Astrocyte (in vitro differentiated cells and primary cell): ENCODE data around the gene GSAP. TPM values are rescaled to one million over a fixed set of nuclear protein-coding genes. Genes with fewer than 3 reads are reported as not detected.

Experiments
- DNase-seq: peaks from one replicate; pipeline ENCODE4 v3.0.0-alpha.2; 2010; ENCODE audit warnings: low read depth
- FAIRE-seq: peaks from 2 replicates; lab custom pipeline; 2011; peaks lifted over from hg19 to GRCh38; lab: Jason Lieb, UNC
- H2AFZ ChIP-seq: 2 replicates; pipeline ENCODE4 v1.6.0; 2012; ENCODE audit warnings: low read depth, low read length, inconsistent platforms
- H3K27ac ChIP-seq: 2 replicates; pipeline ENCODE4 v1.5.1; 2011; ENCODE audit warnings: low read depth, low read length, inconsistent platforms
- H3K27me3 ChIP-seq: 2 replicates; pipeline ENCODE4 v1.6.0; 2011; ENCODE audit warnings: low read length, inconsistent platforms; ENCODE audit not compliant: insufficient read depth
- H3K36me3 ChIP-seq: 2 replicates; pipeline ENCODE4 v1.5.1; 2011; ENCODE audit warnings: low read length, inconsistent platforms; ENCODE audit not compliant: insufficient read depth
- H3K4me1 ChIP-seq: 2 replicates; pipeline ENCODE4 v1.5.1; 2011; ENCODE audit warnings: low read length, inconsistent platforms; ENCODE audit not compliant: insufficient read depth
- H3K4me2 ChIP-seq: 2 replicates; pipeline ENCODE4 v1.6.0; 2012; ENCODE audit warnings: low read length, inconsistent platforms
- H3K4me3 ChIP-seq: 2 replicates; pipeline ENCODE4 v1.5.1; 2011; ENCODE audit warnings: low read depth, mild to moderate bottlenecking, low read length, inconsistent platforms; ENCODE audit not compliant: insufficient read depth
- H3K79me2 ChIP-seq: 2 replicates; pipeline ENCODE4 v1.6.0; 2012; ENCODE audit warnings: mild to moderate bottlenecking, low read length, inconsistent platforms; ENCODE audit not compliant: insufficient read depth
- H3K9ac ChIP-seq: 2 replicates; pipeline ENCODE4 v1.6.0; 2012; ENCODE audit warnings: mild to moderate bottlenecking, low read length, inconsistent platforms
- H3K9me3 ChIP-seq: 2 replicates; pipeline ENCODE4 v1.5.1; 2012; ENCODE audit warnings: low read depth, mild to moderate bottlenecking, low read length, inconsistent platforms; ENCODE audit not compliant: insufficient read depth
- H4K20me1 ChIP-seq: 2 replicates; pipeline ENCODE4 v1.6.0; 2012; ENCODE audit warnings: low read length, inconsistent platforms; ENCODE audit not compliant: insufficient read depth
- H3K27ac Mint-ChIP-seq: one replicate; pipeline ENCODE4 v1.8.0; 2021; ENCODE audit warnings: mild to moderate bottlenecking, mixed read lengths; ENCODE audit not compliant: unreplicated experiment
- H3K27me3 Mint-ChIP-seq: one replicate; pipeline ENCODE4 v1.8.0; 2021; ENCODE audit warnings: low read depth, mixed read lengths; ENCODE audit not compliant: unreplicated experiment
- H3K36me3 Mint-ChIP-seq: one replicate; pipeline ENCODE4 v1.8.0; 2021; ENCODE audit warnings: low read depth, mixed read lengths; ENCODE audit not compliant: unreplicated experiment
- H3K4me1 Mint-ChIP-seq: one replicate; pipeline ENCODE4 v1.8.0; 2021; ENCODE audit warnings: low read depth, mixed read lengths; ENCODE audit not compliant: unreplicated experiment
- H3K4me3 Mint-ChIP-seq: one replicate; pipeline ENCODE4 v1.8.0; 2021; ENCODE audit warnings: mild to moderate bottlenecking, moderate library complexity, mixed read lengths; ENCODE audit not compliant: unreplicated experiment
- H3K9me3 Mint-ChIP-seq: one replicate; pipeline ENCODE4 v1.8.0; 2021; ENCODE audit warnings: mild to moderate bottlenecking, mixed read lengths; ENCODE audit not compliant: unreplicated experiment
- EZH2 ChIP-seq: IDR thresholded peaks from 2 replicates; pipeline ENCODE4 v1.6.1; 2012; ENCODE audit warnings: mild to moderate bottlenecking, low read length, inconsistent platforms; ENCODE audit not compliant: insufficient read depth
- total RNA-seq: library from RNA; stranded (reverse); gene quantifications from 2 replicates; pipeline ENCODE4 v1.2.1, GENCODE V29; 2021
- TF ChIP-seq, protein P1 (sequence below): IDR thresholded peaks from 2 replicates; pipeline ENCODE4 v1.5.1; 2011; ENCODE audit warnings: low read depth, mild to moderate bottlenecking, inconsistent platforms, low read length, moderate library complexity; ENCODE audit not compliant: insufficient read depth

Gene GSAP
- total RNA-seq, 1 donor from 2014 or later: 4.1 TPM

DNA sequence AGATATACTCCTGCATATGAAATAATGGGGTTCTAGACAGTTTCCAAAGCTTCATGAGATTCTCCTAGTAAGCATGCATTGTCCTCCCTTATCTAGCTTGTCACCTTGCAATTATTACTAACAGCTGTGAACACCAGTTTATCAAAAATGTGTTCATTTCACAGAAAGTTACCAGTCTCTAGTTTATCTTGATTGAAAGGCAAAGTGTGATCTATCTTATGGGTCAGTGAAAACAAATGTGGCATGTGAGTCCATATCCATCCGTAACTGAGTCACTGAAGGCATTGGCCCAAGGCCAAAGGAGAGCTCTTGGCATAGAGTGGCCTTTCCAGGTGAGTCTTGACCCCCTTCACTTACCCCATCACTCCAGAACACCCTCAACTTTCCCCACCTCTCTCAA, 53.2 kb downstream of the GSAP start:
- TF ChIP-seq, protein P1, sequence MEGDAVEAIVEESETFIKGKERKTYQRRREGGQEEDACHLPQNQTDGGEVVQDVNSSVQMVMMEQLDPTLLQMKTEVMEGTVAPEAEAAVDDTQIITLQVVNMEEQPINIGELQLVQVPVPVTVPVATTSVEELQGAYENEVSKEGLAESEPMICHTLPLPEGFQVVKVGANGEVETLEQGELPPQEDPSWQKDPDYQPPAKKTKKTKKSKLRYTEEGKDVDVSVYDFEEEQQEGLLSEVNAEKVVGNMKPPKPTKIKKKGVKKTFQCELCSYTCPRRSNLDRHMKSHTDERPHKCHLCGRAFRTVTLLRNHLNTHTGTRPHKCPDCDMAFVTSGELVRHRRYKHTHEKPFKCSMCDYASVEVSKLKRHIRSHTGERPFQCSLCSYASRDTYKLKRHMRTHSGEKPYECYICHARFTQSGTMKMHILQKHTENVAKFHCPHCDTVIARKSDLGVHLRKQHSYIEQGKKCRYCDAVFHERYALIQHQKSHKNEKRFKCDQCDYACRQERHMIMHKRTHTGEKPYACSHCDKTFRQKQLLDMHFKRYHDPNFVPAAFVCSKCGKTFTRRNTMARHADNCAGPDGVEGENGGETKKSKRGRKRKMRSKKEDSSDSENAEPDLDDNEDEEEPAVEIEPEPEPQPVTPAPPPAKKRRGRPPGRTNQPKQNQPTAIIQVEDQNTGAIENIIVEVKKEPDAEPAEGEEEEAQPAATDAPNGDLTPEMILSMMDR: no peak
- no peak for TF ChIP-seq EZH2
- H3K9me3 Mint-ChIP-seq: peaks cover 11% of the 10 kb centered on the region
- DNase-seq: no peak
- FAIRE-seq: no peak
- Histone ChIP-seq H4K20me1 (no peaks in the 10 kb centered on the region), H3K79me2 (no peaks in the 10 kb centered on the region), H3K36me3 (no peaks in the 10 kb centered on the region), H3K27ac (no peak overlapping the region), H3K9ac (no peak overlapping the region), H3K4me1 (no peaks in the 10 kb centered on the region), H3K9me3 (no peaks in the 10 kb centered on the region), H3K4me2 (no peak overlapping the region), H3K4me3 (no peak overlapping the region), H3K27me3 (no peaks in the 10 kb centered on the region), H2AFZ (no peak overlapping the region)
- peaks cover 6% of the 10 kb centered on the region for H3K4me1 Mint-ChIP-seq
- no peaks in the 10 kb centered on the region for H3K27me3 Mint-ChIP-seq
- H3K36me3 Mint-ChIP-seq: peaks cover 8% of the 10 kb centered on the region
- no peak overlapping the region for H3K4me3 Mint-ChIP-seq
- H3K27ac Mint-ChIP-seq: no peak overlapping the region

DNA sequence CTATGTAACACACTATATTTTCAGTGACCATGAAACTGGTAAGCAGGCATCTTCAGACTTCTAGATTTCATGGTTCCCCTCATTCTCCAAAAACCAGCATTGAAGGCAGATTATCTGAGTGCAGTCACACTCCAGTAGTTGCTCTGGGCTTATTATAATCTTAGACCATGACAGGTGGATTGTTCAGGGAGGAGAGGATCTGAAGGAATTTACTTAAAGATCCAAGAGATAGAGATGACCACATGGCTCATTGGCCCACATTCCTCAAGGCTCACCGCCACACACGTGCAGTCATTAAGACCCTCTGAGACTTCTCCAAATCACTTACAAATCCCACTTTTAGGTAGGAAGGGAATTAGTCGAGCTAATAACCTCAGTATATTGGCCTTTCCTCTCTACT, 55.2 kb downstream of the GSAP start:
- no peaks in the 10 kb centered on the region for H3K79me2 ChIP-seq
- H3K4me3 Mint-ChIP-seq: no peak overlapping the region
- H3K4me2 ChIP-seq: no peak overlapping the region
- no peaks in the 10 kb centered on the region for H3K27me3 Mint-ChIP-seq
- H3K27ac ChIP-seq: no peak overlapping the region
- H3K9ac ChIP-seq: no peak overlapping the region
- H3K36me3 Mint-ChIP-seq: peaks cover 2% of the 10 kb centered on the region
- H3K27me3 ChIP-seq: no peaks in the 10 kb centered on the region
- peaks cover 6% of the 10 kb centered on the region for H3K4me1 Mint-ChIP-seq
- H4K20me1 ChIP-seq: no peaks in the 10 kb centered on the region
- no peaks in the 10 kb centered on the region for H3K36me3 ChIP-seq
- H3K27ac Mint-ChIP-seq: no peak overlapping the region
- DNase-seq (no peak), FAIRE-seq (no peak)
- no peak for TF ChIP-seq EZH2
- TF ChIP-seq, protein P1: no peak
- H3K4me3 ChIP-seq: no peak overlapping the region
- no peak overlapping the region for H2AFZ ChIP-seq
- peaks cover 1% of the 10 kb centered on the region for H3K9me3 Mint-ChIP-seq
- H3K9me3 ChIP-seq: no peaks in the 10 kb centered on the region
- no peaks in the 10 kb centered on the region for H3K4me1 ChIP-seq

DNA sequence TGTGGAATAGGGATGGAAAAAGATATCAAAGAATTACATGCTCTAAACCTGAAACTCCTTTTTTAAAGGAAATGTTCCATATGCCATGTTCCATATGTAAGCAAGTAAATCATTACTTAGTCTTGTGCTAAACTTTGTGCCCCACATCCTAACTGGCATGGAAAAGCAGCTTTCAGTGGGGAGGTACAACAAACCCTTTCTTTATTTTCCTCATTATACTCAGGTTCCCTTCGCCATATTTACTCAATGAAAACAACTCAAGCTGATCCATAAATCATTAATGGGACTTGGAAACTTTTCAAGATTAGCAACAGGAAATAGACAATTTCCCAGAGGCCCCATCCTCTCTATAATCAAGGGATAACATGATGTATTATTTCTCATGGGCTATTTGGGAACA, 56.0 kb downstream of the GSAP start:
- H3K4me3 ChIP-seq: no peak overlapping the region
- peaks cover 6% of the 10 kb centered on the region for H3K4me1 Mint-ChIP-seq
- no peak overlapping the region for H3K27ac Mint-ChIP-seq
- TF ChIP-seq, protein P1: no peak
- TF ChIP-seq EZH2: no peak
- no peak overlapping the region for H2AFZ ChIP-seq
- no peaks in the 10 kb centered on the region for H3K27me3 Mint-ChIP-seq
- no peak overlapping the region for H3K27ac ChIP-seq
- H3K9me3 Mint-ChIP-seq: no peaks in the 10 kb centered on the region
- H3K36me3 ChIP-seq: no peaks in the 10 kb centered on the region
- H3K27me3 ChIP-seq: no peaks in the 10 kb centered on the region
- H3K4me1 ChIP-seq: no peaks in the 10 kb centered on the region
- FAIRE-seq: no peak
- H3K79me2 ChIP-seq: no peaks in the 10 kb centered on the region
- H3K9ac ChIP-seq: no peak overlapping the region
- peaks cover 2% of the 10 kb centered on the region for H3K36me3 Mint-ChIP-seq
- no peak for DNase-seq
- no peaks in the 10 kb centered on the region for H3K9me3 ChIP-seq
- H4K20me1 ChIP-seq: no peaks in the 10 kb centered on the region
- no peak overlapping the region for H3K4me2 ChIP-seq
- no peak overlapping the region for H3K4me3 Mint-ChIP-seq
